A549 (cell line): Measurements from ENCODE around the gene ZC3H4.

Source experiments
- CTCF ChIP-seq: fragments of >200 bp; sonication (Bioruptor Twin); formaldehyde crosslinking; IDR thresholded peaks from 3 replicates; pipeline ENCODE4 v1.5.1; 2016
- KDM5A ChIP-seq: fragments of 200-600 bp; sonication (generic); IDR thresholded peaks from 2 replicates; pipeline ENCODE4 v1.6.1; 2016; ENCODE audit warnings: antibody characterized with exemption, mild to moderate bottlenecking
- PHF8 ChIP-seq: fragments of 200-600 bp; sonication (generic); IDR thresholded peaks from 2 replicates; pipeline ENCODE4 v1.6.1; 2016; ENCODE audit warnings: low read depth, mild to moderate bottlenecking, antibody characterized with exemption, moderate library complexity, borderline replicate concordance
- POLR2A ChIP-seq: IDR thresholded peaks from 2 replicates; pipeline ENCODE4 v1.6.1; 2012; ENCODE audit warnings: mild to moderate bottlenecking, low read length
- RCOR1 ChIP-seq: fragments of 150-350 bp; IDR thresholded peaks from 2 replicates; pipeline ENCODE4 v1.6.1; 2014; ENCODE audit warnings: antibody characterized with exemption, low read length, low read depth
- RNF2 ChIP-seq: fragments of 200-600 bp; sonication (generic); IDR thresholded peaks from 2 replicates; pipeline ENCODE4 v1.6.1; 2016; ENCODE audit warnings: low read depth, mild to moderate bottlenecking, antibody characterized with exemption, moderate library complexity, borderline replicate concordance
- SMC3 ChIP-seq: fragments of >200 bp; sonication (Bioruptor Twin); formaldehyde crosslinking; IDR thresholded peaks from 3 replicates; pipeline ENCODE4 v1.6.1; 2018; ENCODE audit warnings: inconsistent platforms
- USF2 ChIP-seq: fragments of 450-650 bp; IDR thresholded peaks from 2 replicates; pipeline ENCODE4 v1.6.1; 2014; ENCODE audit warnings: antibody characterized with exemption

DNA sequence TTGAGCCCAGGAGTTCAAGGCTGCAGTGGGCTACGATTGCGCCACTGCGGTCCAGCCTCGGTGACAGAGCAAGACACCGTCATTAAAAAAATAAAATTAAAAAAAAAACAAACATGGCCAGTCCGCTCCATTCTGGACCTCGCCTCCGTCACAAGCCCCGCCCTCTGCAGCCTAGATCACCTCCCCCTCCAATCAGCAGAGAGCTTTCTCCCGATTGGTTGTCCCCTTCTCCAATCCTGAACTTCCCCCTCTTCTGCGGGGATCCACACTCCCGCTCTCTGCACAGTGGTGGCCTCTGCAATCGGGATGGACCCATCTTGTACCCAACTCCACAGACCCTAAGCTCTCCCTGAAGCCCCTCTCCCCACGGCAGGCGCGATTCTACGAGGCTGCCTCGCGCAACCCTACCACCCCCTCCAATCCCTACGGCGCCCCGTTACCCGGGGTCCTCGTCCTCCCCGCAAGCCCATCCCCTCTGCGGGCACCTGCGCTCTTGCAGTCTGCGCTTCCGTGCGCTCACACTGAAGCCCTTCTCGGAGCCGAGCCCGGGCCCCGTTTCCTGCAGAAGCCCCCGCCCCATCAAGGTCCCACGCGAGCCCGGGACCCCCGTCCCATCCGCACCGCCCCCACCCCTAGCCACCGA lies 65.7 kb downstream of the ZC3H4 start:
- TF ChIP-seq CTCF (no peak), USF2 (no peak), RCOR1 (no peak), SMC3 (no peak), PHF8 (no peak), POLR2A (peak; percentile 68), KDM5A (peak; percentile 53; the same call in 1 of the 2 replicates), RNF2 (peak; percentile 62; the same call in 1 of the 2 replicates)
